RPMI7951 (cell line): ENCODE data around the gene DYRK1B. TPM values are rescaled to one million over a fixed set of nuclear protein-coding genes. Genes with fewer than 3 reads are reported as not detected.
"Not testable (repeated sequence)": the region's sequence is repeated elsewhere in the genome, so short reads cannot be mapped to it uniquely, and the experiment has no call there.

Experiments
- DNase-seq: peaks from one replicate; pipeline ENCODE4 v3.0.0-alpha.2; 2012; ENCODE audit warnings: low read depth
- total RNA-seq: library from RNA; depleted of rRNA; stranded (reverse); fragments of >200 nt; shearing (Covaris generic); gene quantifications from 2 replicates; pipeline ENCODE4 v1.2.3, GENCODE V29; 2014; rRNA removed

Gene DYRK1B
- 0.24 and 0.29 TPM in 2 replicates for total RNA-seq

DNA sequence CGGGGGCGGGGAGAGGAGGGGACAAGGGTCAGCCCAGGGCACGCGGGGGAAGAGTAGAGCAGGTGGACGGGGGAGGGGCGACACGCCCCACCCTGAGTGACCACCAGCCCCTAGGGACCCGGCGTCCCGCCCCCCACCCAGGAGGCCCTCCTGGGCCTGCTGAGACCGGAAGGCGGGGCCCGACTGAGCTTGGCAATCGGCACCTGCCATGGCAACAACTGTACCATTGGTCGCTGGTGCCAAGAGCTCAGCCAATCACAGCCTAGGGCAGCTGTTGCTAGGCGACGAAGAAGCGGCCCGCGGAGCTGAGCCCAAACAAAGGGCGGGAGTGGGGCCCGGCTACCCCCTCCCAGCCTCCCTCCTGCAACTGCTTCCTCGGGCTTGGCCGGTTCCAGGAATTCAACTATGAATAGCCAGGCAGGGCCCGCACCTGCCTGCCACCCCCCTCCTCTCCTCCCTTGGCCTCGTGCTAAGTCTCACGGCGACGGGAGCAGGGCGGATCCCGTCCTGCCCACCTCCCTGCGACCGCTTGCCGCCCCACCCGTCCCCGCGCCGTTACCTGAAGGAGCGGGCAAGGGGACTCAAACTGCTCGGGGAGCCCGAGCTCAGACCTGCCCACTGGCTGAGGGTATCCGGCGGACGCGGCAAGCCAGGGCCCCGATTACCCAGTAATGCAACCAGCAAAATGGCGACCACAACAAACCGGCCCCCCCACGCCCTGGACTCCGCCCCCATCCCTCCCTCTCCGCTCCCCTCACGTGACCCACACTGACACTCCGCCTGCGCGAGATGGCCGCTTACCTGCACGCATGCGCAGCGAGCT, at the start of gene DYRK1B:
Gene DYRK1B (minus strand): TSS at position 699 of the 823 bp plus-strand sequence. CDS start 2,295 bp downstream, outside the sequence.
- no peak for DNase-seq

DNA sequence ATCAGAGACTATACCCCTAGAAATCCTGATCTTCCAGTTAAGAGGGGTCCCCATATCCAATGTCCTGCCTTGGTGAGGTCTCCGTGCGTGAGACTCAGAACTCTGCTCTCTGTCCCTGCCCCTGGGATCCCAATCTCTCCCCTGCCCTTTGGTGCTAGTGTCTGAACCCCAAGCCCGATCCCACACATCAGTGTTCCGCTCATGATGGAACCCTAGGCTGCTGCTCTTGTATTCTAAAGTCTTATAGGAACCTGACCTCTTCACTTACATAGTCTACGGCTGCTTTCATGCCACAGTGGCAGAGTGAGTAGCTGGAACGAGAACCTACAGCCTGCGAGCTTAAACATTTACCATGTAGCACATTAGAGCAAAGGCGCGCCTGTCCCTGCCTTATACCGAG, 48.7 kb upstream of the DYRK1B start:
- not testable (repeated sequence) for DNase-seq

DNA sequence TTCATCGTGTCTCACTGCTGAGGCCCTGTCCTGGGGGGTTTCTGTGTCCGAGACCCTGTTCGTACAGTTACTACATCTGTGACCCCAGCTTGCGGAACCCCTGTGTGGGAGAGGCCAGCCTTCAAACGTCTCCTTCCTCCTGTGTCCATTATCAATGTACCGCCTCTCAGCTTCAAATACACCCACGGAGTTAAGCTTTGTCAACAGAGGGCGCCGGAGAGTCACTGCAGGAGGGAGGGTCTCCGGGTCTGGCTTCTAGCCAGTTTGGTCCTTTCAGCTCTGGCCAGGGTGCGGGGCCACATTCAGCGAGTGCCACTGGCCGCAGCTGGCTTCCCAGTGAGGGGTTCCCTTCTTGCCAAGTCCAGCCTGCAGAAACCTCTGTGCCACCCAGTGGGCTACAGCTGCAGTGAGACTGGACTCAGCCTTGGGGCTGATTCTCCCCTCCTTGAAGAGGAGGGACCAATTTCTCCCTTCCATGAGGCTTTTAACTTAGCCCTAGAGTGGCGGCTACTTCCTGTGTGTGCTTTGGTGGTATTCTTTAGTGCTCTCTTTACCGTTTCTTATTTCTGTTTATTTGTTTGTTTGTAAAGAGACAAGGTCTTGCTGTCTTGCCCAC, 47.6 kb upstream of the DYRK1B start:
- DNase-seq = not testable (repeated sequence)

DNA sequence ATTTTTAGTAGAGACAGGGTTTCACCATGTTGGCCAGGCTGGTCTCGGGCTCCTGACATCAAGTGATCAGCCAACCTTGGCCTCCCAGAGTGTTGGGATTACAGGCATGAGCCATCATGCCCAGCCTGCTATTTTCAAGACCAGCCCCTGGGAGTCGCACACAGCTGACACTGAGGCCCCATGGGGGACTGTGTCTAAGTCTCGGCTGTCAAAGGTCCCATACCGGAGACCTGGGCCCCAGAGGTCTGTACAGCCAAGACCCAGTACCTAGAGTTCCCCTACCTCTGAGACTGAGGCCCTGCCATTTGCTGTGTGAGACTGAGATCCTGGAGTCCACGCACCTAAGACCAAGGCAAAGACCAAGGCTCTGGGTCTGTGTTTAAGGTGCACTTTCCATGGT, 46.3 kb upstream of the DYRK1B start:
- DNase-seq = not testable (repeated sequence)

DNA sequence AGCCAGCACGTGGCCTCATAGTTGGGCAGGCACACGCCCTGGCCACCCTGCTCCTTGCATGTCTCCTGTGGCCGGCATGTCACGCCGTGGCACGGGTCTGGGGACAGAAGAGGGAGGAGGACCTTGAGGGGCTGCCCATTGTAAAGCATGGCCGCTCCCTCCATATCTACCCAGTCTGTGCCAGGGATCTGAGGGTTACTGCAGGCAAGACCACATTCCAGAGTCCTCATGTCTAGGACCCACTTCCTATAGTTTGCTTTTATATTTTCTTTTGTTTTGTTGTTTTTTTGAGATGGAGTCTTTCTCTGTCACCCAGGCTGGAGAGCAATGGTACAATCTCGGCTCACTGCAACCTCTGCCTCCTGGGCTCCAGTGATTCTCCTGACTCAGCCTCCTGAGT, 45.8 kb upstream of the DYRK1B start:
- not testable (repeated sequence) for DNase-seq

DNA sequence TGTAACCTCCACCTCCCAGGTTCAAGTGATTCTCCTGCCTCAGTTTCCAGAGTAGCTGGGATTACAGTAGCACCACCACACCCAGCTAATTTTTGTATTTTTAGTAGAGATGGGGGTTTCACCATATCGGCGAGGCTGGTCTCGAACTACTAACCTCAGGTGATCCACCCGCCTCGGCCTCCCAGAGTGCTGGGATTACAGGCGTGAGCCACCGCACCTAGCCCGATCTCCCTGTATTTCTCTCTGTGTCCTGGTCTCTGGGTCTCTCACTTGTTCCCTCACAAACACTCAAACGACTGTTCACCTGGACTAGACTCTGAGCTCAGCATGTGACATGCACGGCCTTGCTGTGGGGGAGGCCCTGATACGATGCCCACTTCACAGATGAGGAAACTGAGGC, 44.9 kb upstream of the DYRK1B start:
- not testable (repeated sequence) for DNase-seq

DNA sequence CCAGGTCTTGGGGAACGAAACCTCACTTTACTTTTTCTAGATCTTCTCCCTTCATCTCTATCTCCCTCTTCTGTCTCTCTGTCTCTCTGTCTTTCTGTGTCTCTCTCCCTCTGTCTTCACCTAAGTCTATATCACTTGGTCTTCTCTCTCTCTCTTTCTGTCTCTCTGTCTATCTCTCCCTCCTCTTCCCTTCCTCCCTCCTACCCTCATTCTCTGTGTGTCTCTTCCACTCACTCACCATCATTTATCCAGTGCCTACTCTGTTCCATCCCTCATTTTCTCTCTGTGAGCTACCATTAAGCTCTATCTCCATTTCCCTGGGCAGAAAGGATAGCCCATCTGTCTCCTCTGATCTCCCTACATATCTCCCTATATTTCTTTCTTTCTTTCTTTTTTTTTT, 44.4 kb upstream of the DYRK1B start:
- DNase-seq = no peak

DNA sequence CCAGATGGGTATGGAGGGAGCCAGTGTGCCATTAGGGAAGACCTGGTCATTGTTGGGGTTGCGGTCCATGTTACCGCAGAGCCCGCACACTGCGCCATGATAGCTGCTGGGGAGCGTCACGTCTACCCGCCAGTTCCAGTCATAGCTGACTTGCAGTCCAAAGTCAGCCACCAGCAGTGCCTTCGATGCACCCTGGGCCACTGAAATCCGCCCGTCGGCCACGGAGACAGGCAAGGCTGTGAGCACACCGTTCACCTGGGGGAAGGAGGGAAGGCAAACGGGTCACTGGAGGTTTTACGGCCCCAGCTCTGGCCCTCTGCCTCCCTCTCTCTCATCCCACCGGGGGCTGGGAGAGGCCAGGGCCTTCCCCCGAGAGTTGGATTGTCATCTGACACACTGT, 44.0 kb upstream of the DYRK1B start:
- DNase-seq = not testable (repeated sequence)

DNA sequence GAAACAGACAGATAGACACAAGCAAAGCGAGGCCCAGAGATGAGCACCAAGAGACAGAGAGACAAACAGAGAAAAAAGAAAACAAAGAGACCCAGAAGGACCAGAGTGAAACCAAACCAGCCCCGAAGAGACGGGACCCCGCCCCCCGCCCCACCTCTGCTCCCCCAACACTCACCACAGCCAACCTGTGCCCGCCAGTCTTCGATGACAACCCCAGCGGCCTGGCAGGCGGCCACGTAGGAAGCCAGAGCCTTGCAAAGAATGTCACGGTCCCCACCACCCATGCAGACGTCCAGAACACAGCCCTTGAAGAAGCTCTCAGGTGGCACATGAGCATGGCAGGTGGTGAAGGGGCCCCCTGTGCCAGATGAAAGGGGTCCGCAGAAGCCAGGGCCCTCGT, 43.5 kb upstream of the DYRK1B start:
- DNase-seq = peak; percentile 50

DNA sequence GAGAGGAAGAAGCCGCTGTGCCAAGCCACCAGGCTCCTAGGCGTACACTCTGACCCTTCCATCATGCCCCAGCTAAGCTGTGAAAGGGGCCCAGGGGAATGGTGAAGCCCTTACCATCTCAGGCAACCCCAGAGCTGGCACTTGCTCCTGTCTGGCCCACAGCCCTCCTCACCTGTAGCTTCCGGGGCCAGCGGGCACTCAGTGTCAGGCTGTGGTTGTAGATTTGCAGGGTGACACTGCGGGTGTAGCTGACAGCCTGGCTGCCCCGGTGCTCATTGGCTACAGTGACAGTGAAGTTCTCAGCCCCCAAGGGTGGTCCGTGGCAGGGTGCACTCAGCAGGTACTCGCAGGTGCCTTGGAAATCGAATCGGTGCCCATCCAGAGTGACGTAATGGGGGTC, 42.5 kb upstream of the DYRK1B start:
- not testable (repeated sequence) for DNase-seq

DNA sequence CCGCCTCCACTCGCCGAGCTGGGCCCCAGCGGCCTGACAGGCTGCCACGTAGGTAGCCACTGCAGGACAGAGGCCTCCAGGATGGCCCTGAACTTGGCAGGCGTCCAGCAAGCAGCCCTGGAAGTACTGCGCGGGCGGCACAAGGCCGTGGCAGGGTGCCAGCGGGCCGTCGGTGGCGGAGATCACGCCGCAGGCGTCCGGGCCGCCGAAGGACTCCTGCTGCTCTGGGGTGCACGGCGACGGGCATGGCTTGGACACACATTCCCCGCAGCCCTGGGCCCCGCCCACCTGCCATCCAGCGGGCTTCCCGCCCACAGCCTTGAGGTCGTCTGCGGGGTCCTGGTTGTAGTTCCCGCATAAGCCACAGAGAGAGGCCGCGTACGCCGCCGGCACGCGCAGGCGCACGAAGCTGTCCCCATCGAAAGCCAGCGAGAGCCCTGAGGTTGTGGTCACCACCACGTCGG, 41.5 kb upstream of the DYRK1B start:
- peak; percentile 21 for DNase-seq

DNA sequence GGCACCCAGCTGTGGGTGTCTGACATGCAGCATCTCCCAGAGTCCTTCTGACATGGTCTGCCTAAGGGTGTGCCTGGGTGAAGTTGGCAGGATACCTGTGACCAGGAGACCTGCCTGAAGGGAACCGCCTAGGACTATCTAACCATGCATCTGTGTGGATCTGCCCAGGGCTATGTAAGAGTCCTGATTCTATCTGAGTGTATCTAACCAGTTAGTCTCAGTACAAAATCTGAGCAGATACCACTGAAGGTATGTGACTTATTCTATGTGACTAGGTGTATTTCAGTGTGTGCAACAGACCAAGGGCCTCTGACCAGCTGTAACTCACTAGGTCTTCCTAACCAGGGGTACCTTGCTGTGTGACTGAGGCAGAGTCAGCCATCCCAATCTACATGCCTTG, 40.4 kb upstream of the DYRK1B start:
- DNase-seq = no peak

DNA sequence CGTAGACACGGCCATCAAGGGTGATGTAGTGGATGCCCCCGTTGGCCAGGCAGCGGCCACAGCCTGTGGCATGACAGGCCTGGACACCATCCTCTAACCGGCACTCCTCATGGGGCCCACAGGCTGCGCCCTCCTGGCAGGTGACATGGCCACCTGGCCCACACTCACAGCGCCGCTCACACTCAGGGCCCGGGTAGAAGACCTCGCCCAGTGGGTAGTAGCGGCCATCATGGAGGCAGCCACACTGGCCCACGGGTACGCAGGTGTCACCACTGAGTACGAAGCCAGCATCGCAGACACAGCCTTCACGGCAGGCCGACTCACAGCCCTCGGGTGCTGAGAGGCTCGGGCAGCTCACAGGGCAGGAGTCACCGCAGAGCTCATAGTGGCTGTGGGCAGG, 39.4 kb upstream of the DYRK1B start:
- DNase-seq = no peak

DNA sequence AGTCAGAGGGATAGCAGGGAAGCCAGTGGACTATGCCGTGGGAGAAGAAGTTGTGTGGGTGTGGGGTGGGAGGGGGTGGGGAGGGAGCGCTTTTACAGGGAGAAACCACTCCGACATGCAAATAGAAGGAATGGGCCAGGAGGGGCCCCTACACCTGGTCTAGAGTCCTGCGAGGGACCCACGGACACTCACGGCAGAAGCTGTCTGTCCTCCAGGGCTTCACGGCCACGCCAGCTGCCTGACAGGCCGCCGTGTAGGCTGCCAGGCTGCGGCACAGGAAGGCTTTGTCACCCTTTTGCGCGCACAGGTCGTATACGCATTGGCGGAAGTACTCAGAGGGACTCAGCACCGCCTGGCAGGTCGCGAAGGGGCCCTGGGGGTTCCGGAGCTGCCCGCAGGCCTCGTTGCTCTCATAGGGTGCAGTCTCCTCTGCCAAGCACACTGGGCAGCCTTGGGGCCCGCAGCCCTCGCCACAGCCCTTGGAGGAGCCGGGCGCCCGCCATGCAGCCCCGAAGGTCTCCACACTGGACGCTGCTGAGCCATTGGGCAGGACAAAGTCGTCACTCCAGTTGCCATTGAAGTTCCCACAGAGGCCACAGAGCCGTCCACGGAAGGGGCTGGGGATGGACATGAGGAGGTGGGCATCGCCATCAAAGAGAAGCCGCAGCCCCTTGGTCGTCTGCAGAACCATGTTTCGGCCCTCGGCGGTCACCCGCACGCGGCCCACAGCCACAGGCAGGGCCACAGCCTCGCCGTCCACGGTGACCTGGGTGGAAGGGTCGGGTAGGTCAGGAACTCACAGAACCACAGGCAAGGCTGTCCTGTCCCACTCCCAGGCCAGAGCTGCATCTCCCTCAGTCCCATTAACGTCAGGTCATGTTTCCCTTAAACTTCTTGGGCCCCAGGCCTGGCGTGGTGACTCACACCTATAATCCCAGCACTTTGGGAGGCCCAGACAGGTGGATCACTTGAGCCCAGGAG, 38.2 kb upstream of the DYRK1B start:
- no peak for DNase-seq

DNA sequence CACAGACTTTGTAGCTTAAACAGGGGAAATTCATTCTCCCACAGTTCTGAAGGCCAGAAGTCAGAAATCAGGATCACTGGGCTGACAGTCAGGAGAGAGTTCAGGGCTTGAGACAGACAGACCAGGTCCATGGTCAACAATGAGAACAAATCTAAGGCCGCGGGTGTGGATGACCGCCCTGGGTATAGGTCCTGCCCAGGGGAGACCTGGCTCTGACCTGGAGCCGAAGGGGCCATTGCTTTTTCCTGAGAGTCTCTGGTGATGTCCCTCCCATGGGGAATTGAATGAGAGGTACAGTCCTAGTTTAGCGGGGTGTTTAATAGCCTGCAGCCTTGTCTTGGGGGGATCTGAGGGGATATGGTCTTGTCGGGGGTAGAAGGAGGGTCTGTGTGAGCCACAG, 37.4 kb upstream of the DYRK1B start:
- DNase-seq = no peak

DNA sequence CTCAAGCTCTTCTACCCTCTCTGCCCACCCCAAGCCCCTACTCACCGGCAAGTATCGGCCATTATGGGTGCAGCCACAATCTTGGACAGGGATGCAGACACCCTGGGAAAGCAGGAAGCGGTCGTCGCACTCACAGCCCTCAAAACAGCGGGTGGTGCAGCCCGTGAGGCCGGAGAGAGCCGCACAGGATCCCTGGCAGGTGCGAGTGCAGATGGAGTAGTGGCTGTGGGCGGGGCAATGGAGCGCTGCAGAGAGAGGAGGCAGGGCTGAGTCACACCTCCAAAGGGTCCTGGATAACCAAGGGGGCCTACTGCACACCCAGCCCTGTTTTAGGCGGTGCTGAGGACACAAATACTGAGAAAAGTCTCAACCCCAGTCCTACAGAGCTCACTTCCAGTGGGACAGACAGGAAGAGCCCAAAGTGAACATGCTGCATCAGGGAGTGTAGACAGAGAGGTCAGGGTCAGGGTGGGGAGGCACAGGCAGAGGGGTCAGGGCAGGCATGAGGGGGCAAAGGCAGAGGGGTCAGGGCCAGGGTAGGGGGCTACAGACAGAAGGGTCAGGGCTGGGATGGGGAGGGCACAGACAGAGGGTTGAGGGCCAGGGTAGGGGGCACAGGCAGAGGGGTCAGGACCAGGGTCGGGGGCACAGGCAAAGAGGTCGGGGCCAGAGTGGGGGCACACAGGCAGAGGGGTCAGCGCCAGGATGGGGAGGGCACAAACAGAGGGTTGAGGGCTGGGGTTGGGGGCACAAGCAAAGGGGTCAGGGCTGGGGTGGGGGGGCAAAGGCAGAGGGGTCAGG, 36.4 kb upstream of the DYRK1B start:
- DNase-seq = no peak

DNA sequence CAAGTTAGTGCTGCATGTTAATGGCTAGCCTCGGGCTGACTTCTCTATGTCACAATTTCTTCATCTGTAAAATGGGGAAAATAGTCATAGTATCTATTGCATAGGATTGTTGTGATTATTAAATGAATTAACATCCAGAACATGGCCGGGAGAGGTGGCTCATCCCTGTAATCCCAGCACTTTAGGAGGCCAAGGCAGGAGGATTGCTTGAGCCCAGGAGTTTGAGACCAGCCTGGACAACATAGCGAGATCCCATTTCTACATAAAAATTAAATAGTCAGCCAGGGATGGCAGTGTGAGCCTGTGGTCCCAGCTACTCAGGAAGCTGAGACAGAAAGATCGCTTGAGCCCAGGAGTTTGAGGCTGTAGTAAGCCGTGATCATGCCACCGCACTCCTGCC, 34.0 kb upstream of the DYRK1B start:
- no peak for DNase-seq

DNA sequence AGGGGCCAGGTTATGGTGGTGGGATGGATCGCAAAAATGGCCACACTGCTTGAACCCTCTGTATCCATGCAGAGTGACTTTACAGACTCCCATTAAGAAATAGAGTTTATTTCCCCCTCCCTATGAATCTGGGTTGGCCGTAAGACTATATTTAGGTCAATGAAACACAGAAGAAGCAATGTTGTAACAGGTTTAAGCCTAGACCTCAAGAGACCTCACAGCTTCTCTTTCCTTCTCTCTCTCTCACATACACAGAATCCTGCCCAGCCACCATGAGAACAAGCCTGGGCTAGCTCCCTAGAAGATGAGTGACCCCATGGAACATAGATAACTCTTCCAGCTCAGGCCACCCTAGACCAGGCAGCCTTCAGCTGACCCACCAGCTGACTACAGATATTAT, 33.2 kb upstream of the DYRK1B start:
- DNase-seq = no peak

DNA sequence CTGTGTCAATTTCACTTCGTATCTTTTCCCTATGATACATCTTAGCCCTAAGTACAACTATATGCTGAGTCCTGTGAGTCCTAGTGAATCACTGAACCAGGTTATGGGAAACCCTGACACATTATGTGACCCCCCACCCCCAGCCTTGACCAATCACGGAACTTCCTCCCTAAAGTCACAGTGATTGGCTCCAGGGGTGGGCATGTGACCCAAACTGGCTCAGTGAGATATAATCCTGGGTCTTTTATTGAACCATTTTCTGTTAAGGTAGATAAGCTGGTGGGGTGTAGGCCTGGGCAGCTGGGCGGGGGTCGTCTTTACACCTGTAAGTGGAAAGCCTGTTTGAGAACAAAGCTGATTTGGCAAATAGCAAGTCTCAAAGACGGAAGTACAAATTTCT, 32.0 kb upstream of the DYRK1B start:
- no peak for DNase-seq

DNA sequence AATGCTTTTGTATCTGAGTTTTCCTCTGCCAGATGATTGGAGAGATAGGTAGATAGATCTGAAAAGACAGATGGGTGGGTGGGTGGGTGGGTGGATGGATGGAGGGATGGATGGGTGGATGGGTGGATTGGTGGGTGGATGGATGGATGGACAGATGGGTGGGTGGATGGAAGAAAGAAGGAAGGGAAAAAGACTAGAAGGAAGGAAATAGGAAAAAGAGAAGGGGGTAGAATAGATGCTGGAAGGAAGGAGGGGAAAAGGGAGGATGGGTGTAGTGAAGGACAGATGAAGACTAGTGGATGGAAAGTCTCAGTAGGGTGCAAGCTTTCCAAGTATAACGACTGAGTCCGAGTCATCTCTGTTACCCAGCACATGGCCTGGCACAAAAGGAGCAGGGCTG, 31.2 kb upstream of the DYRK1B start:
- no peak for DNase-seq

DNA sequence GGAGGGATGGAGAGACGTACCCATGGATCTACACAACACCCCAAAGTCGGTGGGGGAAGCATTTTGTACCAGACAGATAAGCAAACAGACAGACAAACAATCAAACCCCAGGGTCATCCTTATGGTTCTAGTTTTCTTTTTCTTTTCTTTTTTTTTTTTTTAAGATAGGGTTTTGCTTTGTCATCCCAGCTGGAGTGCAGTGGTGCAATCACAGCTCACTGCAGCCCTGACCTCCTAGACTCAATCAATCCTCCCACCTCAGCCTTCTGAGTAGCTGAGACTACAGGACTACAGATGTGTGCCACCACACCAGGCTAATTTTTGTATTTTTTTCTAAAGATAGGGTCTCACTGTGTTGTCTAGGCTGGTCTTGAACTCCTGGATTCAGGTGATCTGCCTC, 30.2 kb upstream of the DYRK1B start:
- DNase-seq = no peak
